Stomach (tissue), 9 donors: ENCODE results near the gene EPHB4. TPM values are rescaled to one million over a fixed set of nuclear protein-coding genes. Genes with fewer than 3 reads are reported as not detected.
A peak's percentile ranks its signal among the peaks of the same experiment; 100 is the strongest.

Source experiments
- DNase-seq, 2 donors: peaks; one replicate each; pipeline versions ENCODE4 v3.0.0 to v3.0.0-alpha.2; 2013 to 2019
- H3K27ac ChIP-seq, 5 donors: fragments of 200-600 bp in 4 of 5; sonication (generic) in 4 of 5; one replicate each; pipeline ENCODE4 v1.5.1; 2013 to 2019; ENCODE audit warnings: mild to moderate bottlenecking in 1 of 5, moderate library complexity in 1 of 5
- H3K27me3 ChIP-seq, 3 donors: fragments of 200-600 bp; sonication (generic); one replicate each; pipeline ENCODE4 v1.5.1; 2017 to 2019; ENCODE audit warnings: mixed run types in 1 of 3
- H3K36me3 ChIP-seq, 4 donors: fragments of 200-600 bp; sonication (generic); 1 replicate in 3 of 4; 2 replicates in 1 of 4; pipeline ENCODE4 v1.5.1; 2016 to 2019
- H3K4me1 ChIP-seq, 4 donors: fragments of 200-600 bp; sonication (generic); one replicate each; pipeline ENCODE4 v1.5.1; 2016 to 2019
- H3K4me3 ChIP-seq, 4 donors: fragments of 200-600 bp; sonication (generic) in 3 of 4; one replicate each; pipeline ENCODE4 v1.5.1; 2016 to 2019; ENCODE audit warnings: mild to moderate bottlenecking in 1 of 4
- H3K9me3 ChIP-seq, 4 donors: fragments of 200-600 bp; sonication (generic); one replicate each; pipeline ENCODE4 v1.5.1; 2016 to 2019
- CTCF ChIP-seq, 7 experiments: fragments of 450-650 bp in 4 of 7; fragments of 200-600 bp in 3 of 7; sonication (generic) in 3 of 7; IDR thresholded peaks; one replicate each; pipeline ENCODE4 v1.5.1; 2016 to 2019; ENCODE audit warnings: antibody characterized with exemption in 7 of 7, control low read depth in 2 of 7, mild to moderate bottlenecking in 1 of 7
- EP300 ChIP-seq: sonication (generic); formaldehyde crosslinking; IDR thresholded peaks from one replicate; pipeline ENCODE4 v1.6.1; 2017; ENCODE audit warnings: antibody characterized with exemption
- POLR2A ChIP-seq, 4 donors: fragments of 450-650 bp; IDR thresholded peaks; one replicate each; pipeline ENCODE4 v1.6.1; 2016; ENCODE audit warnings: antibody characterized with exemption in 4 of 4, control low read depth in 2 of 4, mild to moderate bottlenecking in 1 of 4, moderate library complexity in 1 of 4
- POLR2AphosphoS5 ChIP-seq, 3 donors: sonication (generic); formaldehyde crosslinking; IDR thresholded peaks; one replicate each; pipeline ENCODE4 v1.6.1; 2016; ENCODE audit warnings: antibody characterized with exemption in 3 of 3
- WGBS, 5 donors: extraction: QIAGEN DNeasy Blood & Tissue Kit in 3 of 5; methylation state at CpG; one replicate each; pipeline versions ENCODE4 v1.1.5 to v1.1.7; 2013 to 2018; 5-methylcytosine and 5-hydroxymethylcytosine counted together
- intact Hi-C: fragments of 100-400 bp; cut with DNase I; formaldehyde crosslinking; loops from one replicate; pipeline ENCODE4 v1.15.1; 2023; ENCODE audit warnings: low total_unique reads
- polyA plus RNA-seq, 3 donors: library from polyadenylated mRNA; stranded (reverse); fragments of 200-250 nt; gene quantifications; one replicate each; pipeline ENCODE4 v1.2.3, GENCODE V29; 2013
- total RNA-seq, 5 donors: library from RNA; depleted of rRNA; stranded (reverse); fragments of >200 nt; gene quantifications; one replicate each; pipeline versions ENCODE4 v1.1.0 to v1.2.3, GENCODE V29; 2014 to 2016
- donor health status: healthy with polysubstance abuse.
- donor health status: Bipolar disorder and iron deficiency.
- donor health status: healthy.

EPHB4 gene
- total and polyA plus RNA-seq, 8 donors: 7.3 to 128 (median 33.0) TPM

- Histone ChIP-seq H3K4me3 (peak overlapping the region; percentile 37 to 45 (median 41)), H3K4me1 (peaks cover 9 to 25% (median 14%) of the 10 kb centered on the region in 4 donors), H3K27me3 (no peaks in the 10 kb centered on the region), H3K36me3 (no peaks in the 10 kb centered on the region), H3K9me3 (no peaks in the 10 kb centered on the region), H3K27ac (peak overlapping the region; percentile 73 to 89 (median 87))
- intact Hi-C loops: no loop called here
- TF ChIP-seq POLR2A (IDR thresholded peaks at IDR 0.05): no peak
- TF ChIP-seq POLR2AphosphoS5 (IDR thresholded peaks at IDR 0.05): peak; percentile 76 to 95 (median 78)
- TF ChIP-seq EP300: no peak
- TF ChIP-seq CTCF (IDR thresholded peaks at IDR 0.05): no peak
- WGBS, 5 donors: 1 to 4% (median 3%) methylated on average over 32 to 37 of the region's 37 CpGs
- DNase-seq: peak; percentile 90 to 98
Measured at GRCh38 chr7:100837099-100837836, 9.9 kb upstream of the EPHB4 start.

- Histone ChIP-seq H3K27me3 (no peaks in the 10 kb centered on the region), H3K4me1 (peaks cover 9 to 29% (median 15%) of the 10 kb centered on the region in 4 donors), H3K36me3 (no peaks in the 10 kb centered on the region), H3K9me3 (no peaks in the 10 kb centered on the region), H3K27ac (peak overlapping the region; percentile 73 to 89 (median 87)), H3K4me3 (peak overlapping the region; percentile 37 to 45 (median 41))
- peak in 1 of 2 donors; percentile 28 for DNase-seq
- WGBS, 5 donors: 13 to 49% (median 35%) methylated on average over 6 of the region's 6 CpGs
- TF ChIP-seq EP300 (no peak), POLR2A (IDR thresholded peaks at IDR 0.05) (no peak), CTCF (IDR thresholded peaks at IDR 0.05) (no peak), POLR2AphosphoS5 (IDR thresholded peaks at IDR 0.05) (no peak)
- intact Hi-C loops: no loop called here
Measured at GRCh38 chr7:100836812-100837098, 9.4 kb upstream of the EPHB4 start.

GRCh38 chr7:100835903-100836811, 8.8 kb upstream of the EPHB4 start:
- no peaks in the 10 kb centered on the region for H3K36me3 ChIP-seq
- no peaks in the 10 kb centered on the region for H3K9me3 ChIP-seq
- DNase-seq: peak; percentile 64 to 91
- no peaks in the 10 kb centered on the region for H3K27me3 ChIP-seq
- H3K4me1 ChIP-seq: peaks cover 13 to 34% (median 17%) of the 10 kb centered on the region in 4 donors
- 25 to 43% (median 29%) methylated on average over 16 to 17 of the region's 17 CpGs for WGBS, 5 donors
- peak overlapping the region in 2 of 4 donors; percentile 42 to 45 for H3K4me3 ChIP-seq
- H3K27ac ChIP-seq: peak overlapping the region; percentile 73 to 89 (median 87)
- intact Hi-C loops: no loop called here
- no peak for TF ChIP-seq EP300
- peak in 1 of 3 donors; percentile 2 for TF ChIP-seq POLR2AphosphoS5 (IDR thresholded peaks at IDR 0.05)

- no peaks in the 10 kb centered on the region for H3K36me3 ChIP-seq
- H3K27ac ChIP-seq: peak overlapping the region; percentile 22 to 88 (median 74)
- H3K4me3 ChIP-seq: no peak overlapping the region
- DNase-seq: no peak
- H3K9me3 ChIP-seq: no peaks in the 10 kb centered on the region
- peaks cover 27 to 55% (median 45%) of the 10 kb centered on the region in 4 donors for H3K4me1 ChIP-seq
- WGBS, 5 donors: 74 to 83% (median 80%) methylated on average over 5 of the region's 5 CpGs
- TF ChIP-seq POLR2AphosphoS5 (IDR thresholded peaks at IDR 0.05) (no peak), POLR2A (IDR thresholded peaks at IDR 0.05) (no peak), CTCF (IDR thresholded peaks at IDR 0.05) (no peak), EP300 (no peak)
- intact Hi-C loops: no loop called here
- peaks cover 0 to 24% (median 6%) of the 10 kb centered on the region in 3 donors for H3K27me3 ChIP-seq
Measured at GRCh38 chr7:100832281-100832633, 4.9 kb upstream of the EPHB4 start.
